ENCODE results near the gene ASB6.

The ASB6 gene

DNA sequence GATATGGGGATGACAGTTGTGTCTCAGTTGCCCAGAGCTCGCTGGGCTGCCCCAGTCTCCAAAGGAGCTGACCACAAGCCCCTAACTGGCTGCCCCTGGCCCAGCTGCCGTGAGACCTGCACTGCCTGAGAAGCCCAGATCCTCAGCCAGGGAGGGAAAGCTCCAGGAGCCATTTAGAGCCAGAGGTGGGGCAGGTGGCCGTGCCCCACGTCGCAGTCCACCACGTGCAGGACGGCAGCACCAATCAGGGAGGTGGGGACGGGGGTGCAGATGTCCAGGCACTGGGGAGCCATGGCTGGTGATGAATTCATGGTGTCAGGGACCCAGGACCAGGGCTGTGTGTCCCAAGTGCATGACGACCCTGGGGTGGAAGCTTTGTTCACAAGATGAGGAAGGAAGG, 36.9 kb upstream of the ASB6 start:
- Histone ChIP-seq H3K79me2 (ENCODE audit: insufficient read depth, low read length) (no peaks in the 10 kb centered on the region), H3K36me3 (ENCODE audit: insufficient read depth, low read length) (no peaks in the 10 kb centered on the region), H4K20me1 (ENCODE audit: insufficient read depth, low read length, poor library complexity, severe bottlenecking) (no peaks in the 10 kb centered on the region)

DNA sequence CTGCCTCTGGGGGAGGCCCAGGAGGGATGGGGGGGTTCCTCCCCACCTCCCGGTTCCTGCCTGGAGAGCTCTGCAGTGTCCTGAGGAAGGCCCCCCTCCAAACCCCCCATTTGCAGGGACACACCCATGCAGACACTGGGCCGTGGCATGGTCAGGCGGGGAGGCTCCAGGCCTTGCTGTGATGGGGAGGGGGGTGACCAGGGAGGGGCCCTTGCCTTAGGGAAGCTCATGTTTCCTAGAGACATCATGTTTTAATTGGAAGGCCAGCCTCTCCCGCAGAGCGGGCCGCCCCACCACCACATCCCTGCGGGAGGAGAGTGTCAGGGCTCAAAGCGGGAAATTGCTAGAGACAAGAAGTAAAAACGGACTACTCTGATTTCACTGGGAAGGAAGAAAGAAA, 35.5 kb upstream of the ASB6 start:
- TF ChIP-seq, protein P1, sequence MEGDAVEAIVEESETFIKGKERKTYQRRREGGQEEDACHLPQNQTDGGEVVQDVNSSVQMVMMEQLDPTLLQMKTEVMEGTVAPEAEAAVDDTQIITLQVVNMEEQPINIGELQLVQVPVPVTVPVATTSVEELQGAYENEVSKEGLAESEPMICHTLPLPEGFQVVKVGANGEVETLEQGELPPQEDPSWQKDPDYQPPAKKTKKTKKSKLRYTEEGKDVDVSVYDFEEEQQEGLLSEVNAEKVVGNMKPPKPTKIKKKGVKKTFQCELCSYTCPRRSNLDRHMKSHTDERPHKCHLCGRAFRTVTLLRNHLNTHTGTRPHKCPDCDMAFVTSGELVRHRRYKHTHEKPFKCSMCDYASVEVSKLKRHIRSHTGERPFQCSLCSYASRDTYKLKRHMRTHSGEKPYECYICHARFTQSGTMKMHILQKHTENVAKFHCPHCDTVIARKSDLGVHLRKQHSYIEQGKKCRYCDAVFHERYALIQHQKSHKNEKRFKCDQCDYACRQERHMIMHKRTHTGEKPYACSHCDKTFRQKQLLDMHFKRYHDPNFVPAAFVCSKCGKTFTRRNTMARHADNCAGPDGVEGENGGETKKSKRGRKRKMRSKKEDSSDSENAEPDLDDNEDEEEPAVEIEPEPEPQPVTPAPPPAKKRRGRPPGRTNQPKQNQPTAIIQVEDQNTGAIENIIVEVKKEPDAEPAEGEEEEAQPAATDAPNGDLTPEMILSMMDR (conservative IDR thresholded peaks at IDR 0.05; ENCODE audit: low read length): no peak
- Histone ChIP-seq H3K9me2 (replicated peaks; ENCODE audit: low read depth, low read length) (no peaks in the 10 kb centered on the region), H3F3A (ENCODE audit: low read depth) (no peaks in the 10 kb centered on the region), H4K20me1 (ENCODE audit: insufficient read depth, low read length, poor library complexity, severe bottlenecking) (no peaks in the 10 kb centered on the region), H3K9me3 (ENCODE audit: insufficient read depth, low read depth, low read length) (no peaks in the 10 kb centered on the region), H3K27me3 (ENCODE audit: insufficient read depth, low read length, poor library complexity, severe bottlenecking) (no peaks in the 10 kb centered on the region), H3K4me3 (ENCODE audit: low read length, poor library complexity, severe bottlenecking) (no peak overlapping the region), H2AFZ (ENCODE audit: low read length) (no peak overlapping the region), H3K9ac (ENCODE audit: low read depth, low read length, poor library complexity, severe bottlenecking) (no peak overlapping the region), H3K4me2 (ENCODE audit: low read depth, low read length, poor library complexity, severe bottlenecking) (no peak overlapping the region), H3K79me2 (ENCODE audit: insufficient read depth, low read length) (no peaks in the 10 kb centered on the region), H3K4me1 (ENCODE audit: insufficient read depth, low read length, poor library complexity, severe bottlenecking) (no peaks in the 10 kb centered on the region), H3K36me3 (ENCODE audit: insufficient read depth, low read length) (no peaks in the 10 kb centered on the region)

More for the DNA sequence above, 36.9 kb upstream of the ASB6 start:
- Histone ChIP-seq H3K4me1 (ENCODE audit: insufficient read depth, low read length, poor library complexity, severe bottlenecking) (no peaks in the 10 kb centered on the region), H3F3A (ENCODE audit: low read depth) (no peaks in the 10 kb centered on the region), H3K9me3 (ENCODE audit: insufficient read depth, low read depth, low read length) (no peaks in the 10 kb centered on the region), H3K4me2 (ENCODE audit: low read depth, low read length, poor library complexity, severe bottlenecking) (no peak overlapping the region), H3K27me3 (ENCODE audit: insufficient read depth, low read length, poor library complexity, severe bottlenecking) (no peaks in the 10 kb centered on the region), H2AFZ (ENCODE audit: low read length) (no peak overlapping the region), H3K4me3 (ENCODE audit: low read length, poor library complexity, severe bottlenecking) (no peak overlapping the region), H3K9me2 (replicated peaks; ENCODE audit: low read depth, low read length) (no peaks in the 10 kb centered on the region), H3K9ac (ENCODE audit: low read depth, low read length, poor library complexity, severe bottlenecking) (no peak overlapping the region)
- TF ChIP-seq, protein P1 (conservative IDR thresholded peaks at IDR 0.05; ENCODE audit: low read length): no peak
- no peak for TF ChIP-seq EZH2phosphoT487 (IDR thresholded peaks at IDR 0.05; ENCODE audit: borderline replicate concordance)

DNA sequence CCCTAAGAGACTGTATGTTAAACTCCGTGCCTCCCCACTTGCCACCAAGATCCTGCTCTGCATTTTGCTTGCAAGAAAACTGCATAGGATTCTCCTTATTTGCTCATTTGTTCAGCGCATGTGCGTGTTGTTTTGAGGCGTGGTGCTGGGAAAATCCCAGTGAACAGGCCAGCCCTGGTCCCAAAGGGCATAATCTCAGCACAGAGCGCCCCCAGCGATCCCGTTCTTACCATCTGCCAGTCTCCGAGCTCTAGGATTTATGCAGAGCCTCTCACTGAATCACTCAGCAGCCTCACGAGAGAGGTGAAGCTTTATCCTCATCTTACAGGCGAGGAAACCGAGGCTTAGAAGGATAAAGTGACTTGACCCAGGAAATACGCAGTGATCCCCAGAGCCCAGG, 35.0 kb upstream of the ASB6 start:
- no peaks in the 10 kb centered on the region for H3K36me3 ChIP-seq (ENCODE audit: insufficient read depth, low read length)
- H3K4me3 ChIP-seq (ENCODE audit: low read length, poor library complexity, severe bottlenecking): no peak overlapping the region
- no peaks in the 10 kb centered on the region for H3K27me3 ChIP-seq (ENCODE audit: insufficient read depth, low read length, poor library complexity, severe bottlenecking)
- no peaks in the 10 kb centered on the region for H4K20me1 ChIP-seq (ENCODE audit: insufficient read depth, low read length, poor library complexity, severe bottlenecking)
- H3K4me2 ChIP-seq (ENCODE audit: low read depth, low read length, poor library complexity, severe bottlenecking): no peak overlapping the region
- H2AFZ ChIP-seq (ENCODE audit: low read length): no peak overlapping the region
- no peaks in the 10 kb centered on the region for H3K9me3 ChIP-seq (ENCODE audit: insufficient read depth, low read depth, low read length)
- H3F3A ChIP-seq (ENCODE audit: low read depth): no peaks in the 10 kb centered on the region
- H3K79me2 ChIP-seq (ENCODE audit: insufficient read depth, low read length): no peaks in the 10 kb centered on the region
- H3K9me2 ChIP-seq (replicated peaks; ENCODE audit: low read depth, low read length): no peaks in the 10 kb centered on the region
- H3K4me1 ChIP-seq (ENCODE audit: insufficient read depth, low read length, poor library complexity, severe bottlenecking): no peaks in the 10 kb centered on the region
- TF ChIP-seq EZH2phosphoT487 (IDR thresholded peaks at IDR 0.05; ENCODE audit: borderline replicate concordance): no peak
- TF ChIP-seq, protein P1 (conservative IDR thresholded peaks at IDR 0.05; ENCODE audit: low read length): no peak
- H3K9ac ChIP-seq (ENCODE audit: low read depth, low read length, poor library complexity, severe bottlenecking): no peak overlapping the region

Data from Loucy (cell line).